IMR-90 (cell line): ENCODE measurements around the gene UTF1.

ENCODE experiments used
- CEBPB ChIP-seq: IDR thresholded peaks from 2 replicates; pipeline ENCODE4 v1.6.1; 2012; ENCODE audit warnings: low read depth, low read length, improper control_type of control experiment
- CHD1 ChIP-seq: IDR thresholded peaks from 2 replicates; pipeline ENCODE4 v1.6.1; 2012; ENCODE audit warnings: low read depth, low read length, improper control_type of control experiment
- CTCF ChIP-seq: conservative IDR thresholded peaks from 2 replicates; pipeline ENCODE4 v1.5.1; 2012; ENCODE audit warnings: mild to moderate bottlenecking, low read depth, low read length, improper control_type of control experiment
- FOS ChIP-seq: fragments of 150-350 bp; IDR thresholded peaks from 2 replicates; pipeline ENCODE4 v1.6.1; 2016; ENCODE audit warnings: low read depth, low read length
- MXI1 ChIP-seq: IDR thresholded peaks from 2 replicates; pipeline ENCODE4 v1.6.1; 2012; ENCODE audit warnings: low read depth, mild to moderate bottlenecking, low read length, moderate library complexity, borderline replicate concordance
- POLR2A ChIP-seq: IDR thresholded peaks from 2 replicates; pipeline ENCODE4 v1.6.1; 2012; ENCODE audit warnings: mild to moderate bottlenecking, low read depth, low read length
- RAD21 ChIP-seq: IDR thresholded peaks from 2 replicates; pipeline ENCODE4 v1.6.1; 2012; ENCODE audit warnings: low read length, improper control_type of control experiment
- SMC3 ChIP-seq: fragments of 150-350 bp; IDR thresholded peaks from 2 replicates; pipeline ENCODE4 v1.6.1; 2016; ENCODE audit warnings: low read depth, mild to moderate bottlenecking, antibody characterized with exemption, low read length, moderate library complexity
- USF2 ChIP-seq: fragments of 150-350 bp; IDR thresholded peaks from 2 replicates; pipeline ENCODE4 v1.6.1; 2017; ENCODE audit warnings: mild to moderate bottlenecking, antibody characterized with exemption, low read length, low read depth

DNA sequence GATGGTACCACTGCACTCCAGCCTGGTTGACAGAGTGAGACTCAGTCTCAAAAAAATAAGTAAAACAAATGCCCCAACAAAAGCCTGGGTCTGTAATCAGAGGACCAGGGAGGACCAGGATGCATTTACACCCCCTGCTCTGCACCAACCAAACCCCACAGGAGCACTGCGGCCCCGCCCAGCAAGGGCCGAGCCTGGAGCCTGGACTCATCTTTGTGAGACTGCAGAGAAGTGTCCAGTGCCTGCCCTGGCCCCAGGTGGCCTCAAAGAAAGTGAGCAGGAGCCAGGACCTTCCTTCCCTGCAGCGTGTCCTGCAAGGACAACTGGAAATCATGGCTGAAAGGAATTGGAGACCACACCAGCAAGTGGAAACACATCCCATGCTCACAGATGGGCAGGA, 38.4 kb upstream of the UTF1 start:
- TF ChIP-seq CEBPB (no peak), CTCF (no peak), RAD21 (no peak), POLR2A (no peak), SMC3 (no peak), FOS (no peak), USF2 (no peak), CHD1 (no peak), MXI1 (no peak)
